GM18505 (cell line): ENCODE measurements around the gene FGD2.
"Not testable (repeated sequence)": the region's sequence is repeated elsewhere in the genome, so short reads cannot be mapped to it uniquely, and the experiment has no call there.

Experiments used
- ATAC-seq: cut with Tn5 transposase; IDR thresholded peaks from one replicate; pipeline ENCODE4 v1.9.1; 2021; ENCODE audit not compliant: unreplicated experiment
- POLR2A ChIP-seq: IDR thresholded peaks from 4 replicates; pipeline ENCODE4 v1.6.1; 2011; ENCODE audit warnings: borderline replicate concordance; ENCODE audit not compliant: insufficient read depth, insufficient read length; ENCODE audit errors: extremely low read depth

The FGD2 gene

DNA sequence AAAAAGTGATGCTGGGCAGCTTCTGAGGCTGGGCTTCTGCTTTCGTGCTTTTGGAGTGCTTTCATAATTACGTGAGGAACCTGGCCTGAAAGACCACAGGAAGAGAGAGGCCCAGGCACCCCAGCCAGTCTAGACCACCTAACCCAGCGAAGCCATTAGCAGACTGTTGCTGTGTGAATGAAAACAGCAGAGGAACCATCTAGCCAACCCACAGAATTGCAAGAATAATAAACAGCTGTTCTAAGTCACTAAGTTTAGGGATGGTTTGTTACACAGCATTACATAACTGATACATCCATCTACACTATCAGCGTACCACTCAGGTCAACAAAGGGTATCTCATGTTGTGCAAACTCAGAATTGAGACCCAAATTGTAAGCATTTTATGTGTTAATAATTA, 34.5 kb downstream of the FGD2 start:
- no peak for ATAC-seq
- no peak for TF ChIP-seq POLR2A

DNA sequence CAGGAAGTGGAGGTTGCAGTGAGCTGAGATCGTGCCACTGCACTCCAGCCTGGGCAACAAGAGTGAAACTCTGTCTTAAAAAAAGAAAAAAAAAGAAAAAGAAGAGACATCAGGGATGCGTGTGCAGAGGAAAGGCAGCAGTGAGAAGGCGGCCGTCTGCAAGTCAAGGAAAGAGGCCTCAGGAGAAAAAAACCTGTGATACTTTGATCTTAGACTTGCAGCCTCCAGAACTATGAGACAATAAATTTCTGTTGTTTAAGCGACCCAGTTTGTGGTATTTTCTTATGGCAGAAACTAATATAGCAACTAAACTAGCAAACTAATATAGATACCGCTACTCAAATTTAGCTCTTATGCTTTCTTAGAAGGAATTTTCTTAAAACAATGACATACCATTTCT, 36.1 kb downstream of the FGD2 start:
- no peak for ATAC-seq
- no peak for TF ChIP-seq POLR2A

DNA sequence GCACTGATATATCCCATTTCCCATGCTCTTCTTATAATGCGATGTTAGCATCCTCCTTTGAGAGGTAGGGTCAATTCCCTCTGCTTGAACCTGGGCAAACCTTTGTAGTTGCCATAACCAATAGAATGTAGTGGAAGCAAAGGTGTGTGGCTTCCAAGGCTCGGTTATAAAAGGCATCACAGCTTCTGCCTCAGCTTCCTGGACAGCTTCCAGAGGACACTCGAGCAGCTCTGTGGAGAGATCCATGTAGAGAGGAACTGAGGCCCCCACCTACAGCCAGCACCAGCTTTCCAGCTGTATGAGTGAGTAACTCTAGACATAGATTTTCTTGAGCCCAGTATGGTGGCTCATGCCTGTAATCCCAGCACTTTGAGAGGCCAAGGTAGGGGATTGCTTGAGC, 36.7 kb downstream of the FGD2 start:
- no peak for TF ChIP-seq POLR2A
- ATAC-seq: no peak

DNA sequence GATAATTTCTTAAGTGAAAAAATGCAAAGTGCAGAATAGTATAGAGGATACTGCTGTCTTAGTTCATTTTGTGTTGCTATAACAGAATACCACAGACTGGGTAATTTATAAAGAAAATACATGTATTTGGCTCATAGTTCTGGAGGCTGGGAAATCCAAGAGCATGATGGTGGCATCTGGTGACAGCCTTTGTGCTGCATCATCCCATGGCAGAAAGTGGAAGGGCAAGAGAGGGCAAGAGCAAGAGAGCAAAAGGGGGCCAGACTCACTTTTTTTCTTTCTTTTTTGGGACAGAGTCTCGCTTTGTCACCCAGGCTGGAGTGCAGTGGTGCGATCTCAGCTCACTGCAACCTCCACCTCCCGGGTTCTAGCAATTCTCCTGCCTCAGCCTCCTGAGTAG, 37.6 kb downstream of the FGD2 start:
- not testable (repeated sequence) for ATAC-seq

DNA sequence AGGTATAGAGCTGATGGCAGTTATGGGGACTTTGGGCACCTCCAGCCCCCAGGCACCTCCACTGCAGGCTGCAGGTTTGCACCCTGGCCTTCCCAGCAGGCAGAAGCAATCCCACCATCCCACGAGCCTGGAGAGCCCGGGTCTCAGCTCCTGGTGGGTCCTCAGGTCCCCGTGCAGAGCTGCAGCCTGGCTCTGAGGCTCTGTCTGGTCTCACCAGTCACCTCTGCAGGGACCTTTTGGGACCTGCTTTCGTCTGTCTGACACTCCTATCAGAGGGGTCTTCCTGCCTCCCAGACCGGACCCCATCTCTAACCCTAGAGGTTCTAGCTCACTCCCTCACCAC, 41.9 kb downstream of the FGD2 start:
- no peak for TF ChIP-seq POLR2A
- ATAC-seq: no peak

DNA sequence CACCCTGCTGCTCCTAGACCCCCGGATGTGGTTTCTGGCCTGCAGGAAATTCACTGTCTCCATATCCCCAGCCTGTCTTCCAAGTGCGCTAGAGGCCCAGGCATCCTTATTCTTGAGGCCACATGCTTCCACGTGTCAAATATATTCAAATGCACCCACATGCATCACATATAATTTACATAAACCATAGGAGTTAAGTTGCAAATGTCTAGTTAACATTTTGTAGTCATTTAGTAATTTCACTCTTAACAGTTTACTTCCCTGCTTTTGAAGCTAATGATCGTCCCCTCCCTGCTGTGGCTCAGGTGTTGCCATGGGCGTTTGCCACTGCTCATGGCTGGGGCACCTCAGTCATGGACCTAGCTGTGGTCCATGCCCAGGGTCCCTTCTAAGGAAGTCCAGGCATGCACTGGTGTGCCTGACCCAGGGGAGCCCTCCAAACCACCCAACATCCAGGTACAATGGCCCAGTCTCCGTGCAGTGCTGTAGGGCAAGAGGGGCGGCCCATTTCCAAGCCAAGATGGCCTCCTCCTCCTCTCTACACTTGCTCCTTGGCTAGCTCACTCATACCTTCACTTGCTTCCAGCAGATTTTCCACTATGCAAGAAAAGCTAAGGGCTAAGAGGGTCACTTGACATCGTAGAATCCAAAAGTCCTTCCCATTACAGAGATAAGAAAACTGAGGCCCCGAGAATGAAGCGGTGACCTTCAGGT, 42.4 kb downstream of the FGD2 start:
- TF ChIP-seq POLR2A: no peak
- no peak for ATAC-seq

DNA sequence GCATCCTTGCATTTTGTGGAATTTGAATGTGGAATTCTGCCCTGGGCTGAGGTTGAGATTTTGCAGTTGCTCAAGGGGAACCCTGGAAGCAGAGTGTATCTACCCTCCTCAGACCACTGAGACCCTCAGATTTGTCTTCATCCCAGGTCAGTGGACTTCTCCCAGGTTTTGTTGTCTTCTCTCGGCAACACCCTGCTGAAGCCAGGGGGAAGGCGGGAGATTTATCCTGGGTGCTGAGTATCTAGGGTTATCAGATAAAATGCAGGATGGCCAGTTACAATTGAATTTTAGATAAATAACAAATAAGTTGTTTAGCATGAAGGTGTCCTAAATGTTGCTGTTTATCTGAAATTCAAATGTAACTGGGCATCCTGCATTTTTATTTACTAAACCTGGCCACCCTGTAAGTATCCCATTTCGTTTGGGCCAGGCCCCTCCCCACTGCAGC, 43.0 kb downstream of the FGD2 start:
- TF ChIP-seq POLR2A: no peak

DNA sequence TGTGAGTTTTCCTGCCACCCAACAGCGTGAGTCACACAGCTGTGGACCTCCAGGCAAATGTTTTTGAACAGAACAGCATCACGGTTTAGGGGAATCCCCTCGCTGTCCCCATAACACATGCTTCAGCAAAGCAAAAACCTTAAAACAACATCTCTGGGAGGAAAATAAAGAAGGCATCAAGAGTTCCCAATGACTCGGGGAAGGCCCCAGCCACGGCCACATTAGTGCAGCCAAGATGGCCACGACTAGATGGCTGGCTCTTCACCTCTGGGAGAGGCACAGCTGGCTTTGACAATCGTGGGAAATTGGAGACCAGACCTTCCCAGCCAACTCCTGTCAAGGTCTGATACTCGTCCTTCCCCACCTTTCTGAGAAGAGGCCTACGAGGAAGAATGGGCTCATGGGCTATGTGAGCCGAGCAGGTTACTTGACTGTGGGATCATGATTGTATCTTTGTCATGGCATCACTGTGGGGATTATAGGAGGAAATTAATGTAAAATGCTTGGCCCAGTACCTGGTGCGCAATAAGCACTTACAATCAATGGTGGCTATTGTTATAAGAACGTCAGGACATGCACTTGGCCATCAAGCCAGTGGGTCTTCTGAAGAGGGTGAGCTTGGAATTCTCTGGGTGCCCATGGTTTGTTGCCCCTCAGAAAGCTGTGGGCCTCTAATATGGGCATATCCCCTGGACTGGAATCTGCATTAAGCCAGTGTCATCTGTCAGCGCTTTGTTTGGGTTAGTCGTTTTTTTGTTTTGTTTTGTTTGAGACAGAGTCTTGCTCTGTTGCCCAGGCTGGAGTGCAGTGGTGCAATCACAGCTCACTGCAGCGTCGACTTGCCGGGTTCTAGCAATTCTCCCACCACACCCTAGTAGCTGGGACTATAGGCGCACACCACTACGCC, 43.6 kb downstream of the FGD2 start:
- no peak for TF ChIP-seq POLR2A
- ATAC-seq: peak; percentile 41

More for the DNA sequence above, 43.0 kb downstream of the FGD2 start:
- no peak for ATAC-seq

DNA sequence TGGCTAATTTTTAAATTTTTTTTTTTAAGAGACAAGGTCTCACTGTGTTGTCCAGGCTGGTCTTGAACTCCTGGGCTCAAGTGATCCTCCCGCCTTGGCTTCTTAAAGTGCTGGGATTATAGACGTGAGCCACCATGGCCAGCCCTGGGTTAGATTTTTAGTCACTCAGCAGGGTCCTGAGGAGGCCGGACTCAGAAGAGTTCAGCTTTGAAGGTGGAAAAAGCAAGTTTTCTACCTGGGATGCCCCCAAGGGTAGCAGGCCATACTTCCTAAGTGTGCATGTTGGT, 44.2 kb downstream of the FGD2 start:
- TF ChIP-seq POLR2A: no peak

DNA sequence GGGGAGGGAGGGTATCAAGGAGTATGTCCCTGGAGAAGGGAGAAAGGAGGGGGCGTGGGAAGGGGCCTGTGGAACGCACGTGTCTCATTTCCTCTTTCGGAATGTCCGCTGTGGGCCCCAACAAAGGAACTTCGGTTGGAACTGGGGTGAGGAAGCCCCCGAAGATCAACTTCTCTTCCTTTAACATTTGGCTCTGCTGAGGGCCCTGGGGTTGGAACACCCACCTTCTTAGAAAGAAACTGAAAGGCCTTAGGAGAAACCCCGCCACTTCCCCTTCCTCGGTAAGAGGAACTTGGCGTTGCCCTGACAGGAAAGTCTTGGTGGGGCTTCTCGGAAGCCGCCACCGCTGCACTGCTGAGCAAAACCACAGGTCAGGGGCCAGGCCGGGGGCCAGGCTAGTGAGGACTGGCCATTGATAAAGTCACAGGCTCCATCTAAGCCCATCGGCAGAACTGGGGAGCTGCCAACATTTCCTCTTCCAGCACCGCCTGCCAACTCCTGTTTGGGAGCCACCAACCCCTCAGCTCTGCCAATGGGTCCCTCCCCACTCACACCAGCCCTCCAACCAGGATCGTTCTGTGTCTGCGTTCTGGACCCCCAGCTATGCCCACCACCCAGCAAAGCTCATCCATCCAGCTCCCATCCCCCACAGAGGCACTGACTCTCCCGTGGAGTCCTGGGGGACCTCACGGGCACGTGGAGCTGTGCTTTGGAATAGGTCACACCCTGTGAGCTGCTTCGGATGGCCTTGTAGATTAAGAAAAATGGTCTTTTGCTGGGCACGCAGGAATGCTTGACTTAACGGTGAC, 44.8 kb downstream of the FGD2 start:
- peak; percentile 42 for ATAC-seq
- TF ChIP-seq POLR2A: peak; percentile 46

More for the DNA sequence above, 44.2 kb downstream of the FGD2 start:
- ATAC-seq: no peak

DNA sequence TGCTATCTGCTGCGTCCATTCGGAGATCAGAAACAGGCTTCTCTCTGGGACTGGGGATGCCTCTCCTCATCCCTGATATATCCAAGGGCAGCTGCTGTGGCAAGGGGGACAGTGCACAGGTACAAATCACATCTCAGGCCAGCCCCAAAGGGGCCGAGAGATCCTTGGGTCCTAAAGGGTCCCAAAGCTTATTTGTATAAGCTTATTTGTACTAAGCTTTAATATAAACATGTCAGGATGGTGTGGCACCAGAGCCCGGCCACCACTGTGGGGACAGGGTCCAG, 45.3 kb downstream of the FGD2 start:
- no peak for TF ChIP-seq POLR2A
- no peak for ATAC-seq

DNA sequence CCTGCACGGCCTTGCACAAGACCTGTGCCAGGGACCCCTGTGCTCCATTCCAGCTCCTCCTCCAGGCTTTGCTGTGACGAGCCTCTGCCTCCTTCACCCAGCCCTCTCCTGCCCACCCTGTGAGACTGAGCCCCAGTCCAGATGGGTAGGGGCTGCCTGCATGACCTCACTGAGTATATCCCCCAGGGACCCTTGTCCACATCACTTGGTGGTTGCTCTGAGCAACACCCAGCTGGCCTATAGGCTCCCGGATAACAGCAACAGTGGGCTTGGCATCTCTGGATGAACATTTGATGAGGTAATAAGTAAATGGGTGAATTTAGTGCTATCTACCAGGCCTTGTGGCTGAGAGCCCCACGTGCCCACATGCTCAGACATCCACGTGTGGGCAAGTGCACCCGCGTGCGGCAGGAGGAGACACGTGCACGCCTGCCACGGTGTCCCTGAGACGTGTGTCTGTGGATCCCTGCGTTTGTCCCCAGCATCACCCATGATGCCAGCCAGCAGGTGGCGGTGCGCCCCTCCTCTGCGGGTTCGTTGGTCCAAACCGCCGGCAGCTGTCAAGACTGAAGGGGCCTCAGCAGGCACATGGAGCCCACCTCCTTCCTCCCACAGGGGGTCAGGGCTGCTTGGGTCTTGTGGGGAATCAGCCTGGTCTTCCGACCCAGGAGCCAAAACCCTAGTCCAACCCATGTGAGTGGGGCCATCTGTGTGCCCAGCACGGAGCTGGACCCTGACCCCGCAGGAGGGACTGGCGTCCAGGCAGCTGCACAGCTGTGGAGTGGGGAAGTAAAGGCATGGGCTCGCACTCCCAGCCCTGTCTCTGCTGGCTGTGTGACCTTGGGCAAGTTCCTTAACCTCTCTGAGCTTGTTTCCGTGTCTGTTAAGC, 45.9 kb downstream of the FGD2 start:
- no peak for ATAC-seq
- no peak for TF ChIP-seq POLR2A

DNA sequence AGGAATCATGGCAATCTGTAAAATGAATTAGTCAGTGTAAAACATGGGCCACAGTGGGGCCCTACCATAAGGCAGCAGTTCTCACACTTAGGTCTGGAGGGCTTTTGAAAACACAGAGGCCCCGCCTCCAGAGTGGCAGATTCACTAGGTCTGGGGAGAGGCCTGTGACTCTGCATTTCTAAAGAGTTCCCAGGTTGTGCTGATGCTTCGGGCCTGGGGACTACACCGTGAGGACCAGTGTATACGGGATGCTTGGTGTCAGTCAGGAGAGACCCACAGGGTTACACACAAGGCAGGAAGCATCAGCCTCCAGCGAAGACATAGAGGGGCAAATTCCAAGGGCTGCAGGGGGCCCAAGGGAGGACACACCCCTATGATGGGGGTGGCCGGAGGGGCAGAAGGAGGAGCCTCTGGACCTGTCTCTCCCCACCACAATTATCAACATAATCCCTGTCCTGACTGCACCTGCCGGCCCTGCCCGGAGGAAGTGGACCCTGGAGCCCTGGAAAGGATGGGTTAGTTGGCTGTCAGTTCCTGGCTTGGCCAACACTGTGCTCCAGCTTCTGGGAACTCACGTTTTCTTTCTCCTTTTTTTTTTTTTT, 46.7 kb downstream of the FGD2 start:
- no peak for ATAC-seq
- no peak for TF ChIP-seq POLR2A

DNA sequence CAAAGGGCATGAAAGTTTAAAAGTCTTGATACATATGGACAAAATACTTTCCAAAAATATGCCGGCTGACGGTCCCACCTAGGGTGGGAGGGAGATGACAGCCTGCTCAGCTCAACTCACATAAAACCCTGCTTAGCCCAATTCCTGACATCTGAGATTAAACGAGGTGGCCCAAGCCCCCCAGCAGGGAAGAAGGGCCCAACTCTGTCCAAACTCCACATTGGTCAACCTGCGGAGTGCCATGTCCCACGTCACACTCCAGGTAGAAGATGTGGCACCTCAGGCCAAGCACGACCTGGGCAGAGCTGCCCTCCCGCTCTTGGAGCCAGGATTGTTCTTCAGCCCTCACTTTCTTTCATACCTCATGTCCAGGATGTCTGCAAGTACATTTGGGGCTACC, 48.2 kb downstream of the FGD2 start:
- TF ChIP-seq POLR2A: no peak
- ATAC-seq: no peak
